GM12878 (cell line): ENCODE data around the gene PGF. TPM values are rescaled to one million over a fixed set of nuclear protein-coding genes. Genes with fewer than 3 reads are reported as not detected.

Source experiments
- ATAC-seq: fragments of 200-7000 bp; cut with Tn5 transposase; 3 replicates; pipeline ENCODE4 v1.9.1; 2020; ENCODE audit warnings: mild to moderate bottlenecking, moderate library complexity
- BruUV-seq: library from RNA; stranded (reverse); fragments of 400-500 nt; replicated peaks from 2 replicates; lab custom pipeline; 2021; lab: Mats Ljungman, UMichigan
- CTCF ChIA-PET: fragments of 300-600 bp; sonication (Branson Sonifier 250); formaldehyde crosslinking; extraction: SDS; loops from one replicate; lab custom pipeline; 2021; ENCODE audit warnings: inconsistent platforms; lab: Yijun Ruan, JAX
- POLR2A ChIA-PET: fragments of 350-600 bp; formaldehyde crosslinking; extraction: SDS; loops from one replicate; lab custom pipeline; 2021; ENCODE audit warnings: inconsistent platforms; lab: Charles Lee
- RAD21 ChIA-PET: fragments of 300-600 bp; sonication (Branson Sonifier 250); formaldehyde crosslinking; loops from one replicate; lab custom pipeline; 2023; ENCODE audit warnings: antibody characterized with exemption; ENCODE audit not compliant: unreplicated experiment; lab: Charles Lee
- SMC1A ChIA-PET: fragments of 300-600 bp; sonication (Branson Sonifier 250); formaldehyde crosslinking; loops from one replicate; lab custom pipeline; 2023; ENCODE audit not compliant: unreplicated experiment, uncharacterized antibody; lab: Charles Lee
- DNase-seq: peaks from one replicate; pipeline ENCODE4 v3.0.0-alpha.2; 2011; ENCODE audit warnings: low read depth, low spot score
- FAIRE-seq: peaks from 3 replicates; lab custom pipeline; 2011; peaks lifted over from hg19 to GRCh38; lab: Jason Lieb, UNC
- H2AFZ ChIP-seq: 2 replicates; pipeline ENCODE4 v1.6.0; 2011; ENCODE audit warnings: low read depth, low read length, control low read depth; ENCODE audit not compliant: control insufficient read depth
- H3K27ac ChIP-seq: 2 replicates; pipeline ENCODE4 v1.5.1; 2011; ENCODE audit warnings: control low read depth; ENCODE audit not compliant: control insufficient read depth, insufficient read depth
- H3K27me3 ChIP-seq, 2 experiments: replicated peaks in 1 of 2; 2 replicates each; pipeline versions ENCODE4 v1.6.0 to v1.6.1; 2011; ENCODE audit warnings: low read length in 1 of 2; ENCODE audit not compliant: control insufficient read depth in 2 of 2, insufficient read depth in 2 of 2
- H3K36me3 ChIP-seq, 2 experiments: 2 replicates each; pipeline ENCODE4 v1.5.1; 2011; ENCODE audit warnings: low read length in 1 of 2; ENCODE audit not compliant: control insufficient read depth in 2 of 2, insufficient read depth in 2 of 2
- H3K4me1 ChIP-seq: 2 replicates; pipeline ENCODE4 v1.6.1; 2011; ENCODE audit warnings: mild to moderate bottlenecking, low read length, moderate library complexity, mixed read lengths; ENCODE audit not compliant: control insufficient read depth, insufficient read depth
- H3K4me2 ChIP-seq: 2 replicates; pipeline ENCODE4 v1.6.0; 2011; ENCODE audit warnings: control low read depth; ENCODE audit not compliant: control insufficient read depth, insufficient read depth
- H3K4me3 ChIP-seq: fragments of 200-600 bp; sonication (generic); 2 replicates; pipeline ENCODE4 v1.5.1; 2016
- H3K79me2 ChIP-seq: 2 replicates; pipeline ENCODE4 v1.6.0; 2011; ENCODE audit warnings: low read length; ENCODE audit not compliant: control insufficient read depth, insufficient read depth
- H3K9ac ChIP-seq: 2 replicates; pipeline ENCODE4 v1.8.0; 2011; ENCODE audit warnings: low read length, control low read depth, mixed read lengths; ENCODE audit not compliant: control insufficient read depth, insufficient read depth
- H3K9me3 ChIP-seq: replicated peaks from 3 replicates; pipeline ENCODE4 v1.5.1; 2011; ENCODE audit warnings: mild to moderate bottlenecking, low read length; ENCODE audit not compliant: control insufficient read depth, insufficient read depth
- H4K20me1 ChIP-seq: 2 replicates; pipeline ENCODE4 v1.6.0; 2011; ENCODE audit not compliant: control insufficient read depth, insufficient read depth
- ATF7 ChIP-seq: fragments of 450-650 bp; IDR thresholded peaks from 2 replicates; pipeline ENCODE4 v1.6.1; 2016; ENCODE audit warnings: low read depth, mild to moderate bottlenecking
- BCLAF1 ChIP-seq: fragments of 450-650 bp; IDR thresholded peaks from 2 replicates; pipeline ENCODE4 v1.6.1; 2017; ENCODE audit warnings: antibody characterized with exemption, mild to moderate bottlenecking, moderate library complexity
- FOXK2 ChIP-seq: fragments of 450-650 bp; IDR thresholded peaks from 2 replicates; pipeline ENCODE4 v1.6.1; 2017; ENCODE audit warnings: mild to moderate bottlenecking, moderate library complexity
- HCFC1 ChIP-seq: fragments of 150-350 bp; IDR thresholded peaks from 2 replicates; pipeline ENCODE4 v1.6.1; 2014; ENCODE audit warnings: low read length
- SMAD5 ChIP-seq: IDR thresholded peaks from 2 replicates; pipeline ENCODE4 v1.6.1; 2016; ENCODE audit warnings: antibody characterized with exemption, low read depth
- SP1 ChIP-seq: IDR thresholded peaks from one replicate; pipeline ENCODE4 v1.6.1; 2011; ENCODE audit warnings: low read depth, low read length
- YBX1 ChIP-seq: fragments of 450-650 bp; IDR thresholded peaks from 2 replicates; pipeline ENCODE4 v1.6.1; 2016; ENCODE audit warnings: antibody characterized with exemption
- ZBTB4 ChIP-seq: fragments of 450-650 bp; formaldehyde crosslinking; IDR thresholded peaks from 2 replicates; pipeline ENCODE4 v1.4.0; 2022; ENCODE audit warnings: mild to moderate bottlenecking, moderate library complexity
- WGBS: methylation state at CpG from one replicate; pipeline ENCODE4 v1.1.6; 2016; ENCODE audit warnings: low lambda C conversion rate; ENCODE audit not compliant: insufficient replicate concordance, insufficient coverage; ENCODE audit errors: missing lambda C conversion rate; 5-methylcytosine and 5-hydroxymethylcytosine counted together
- in situ Hi-C: fragments of 300-500 bp; cut with MboI; formaldehyde crosslinking; loops from 9 replicates; pipeline ENCODE4 v1.14.3; 2018; ENCODE audit warnings: mixed read lengths
- intact Hi-C: fragments of 100-400 bp; cut with micrococcal nuclease; formaldehyde crosslinking; loops from one replicate; pipeline ENCODE4 v1.14.2; 2022; ENCODE audit not compliant: unreplicated experiment
- polyA plus RNA-seq, 11 experiments: library from polyadenylated mRNA; depleted of rRNA in 4 of 11; unstranded in 6 of 11; stranded (reverse) in 5 of 11; fragments of >200 nt; fragmentation: Nextera tagmentation in 4 of 11; fragmentation: Illumina TruSeq in 1 of 11; extraction: Ambion mirVana in 4 of 11; extraction: Trizol in 1 of 11; gene quantifications; 1 replicate in 1 of 11; 2 replicates in 10 of 11; pipeline versions ENCODE4 v1.2.1 to v1.2.3, GENCODE V29; 2011 to 2016; ENCODE audit warnings: inconsistent platforms in 2 of 11, missing spikeins in 2 of 11, low read depth in 1 of 11
- total RNA-seq, 4 experiments: library from RNA; depleted of rRNA in 3 of 4; stranded (reverse); fragments of >200 nt in 3 of 4; fragmentation: Illumina TruSeq in 1 of 4; extraction: Trizol in 1 of 4; gene quantifications; 2 replicates each; pipeline versions ENCODE4 v1.2.1 to v1.2.3, GENCODE V29; 2013 to 2021

The PGF gene
- total and polyA plus RNA-seq, 10 of the 15 experiments (the other 5 are each of a cell fraction or from before 2014, with no cell fraction given) = 0.11 to 5.5 (median 0.63) TPM

GRCh38 chr14:74960736-74961135 lies 5.3 kb upstream of the PGF start:
- H3K36me3 ChIP-seq = no peaks in the 10 kb centered on the region
- TF ChIP-seq SP1 (no peak), BCLAF1 (no peak), ZBTB4 (CRISPR knock-in tag) (no peak), HCFC1 (no peak), SMAD5 (no peak), ATF7 (no peak), YBX1 (no peak), FOXK2 (no peak)
- TF ChIP-seq, all 136 proteins: peak for 0
- BruUV-seq = no TSS peak
- ChIA-PET RAD21 (interaction anchor here (1.8 kb wide), 1 partner anchor 15 kb away, joined by 6 read pairs; no protein-coding TSS in a partner anchor), SMC1A (interaction anchor here (1.2 to 2.3 kb wide), 2 partner anchors 12 to 129 kb away, joined by 4 to 14 read pairs; no protein-coding TSS in a partner anchor), POLR2A (no interaction called here), CTCF (interaction anchor here (1.4 to 8.6 kb wide), 3 partner anchors 14 to 101 kb away, joined by 4 to 61 read pairs (median 8); no protein-coding TSS in a partner anchor)
- FAIRE-seq (no peak), DNase-seq (no peak), ATAC-seq (no peak)
- no peak overlapping the region for H3K9ac ChIP-seq
- H3K4me3 ChIP-seq = no peak overlapping the region
- H3K4me1 ChIP-seq = peaks cover 14% of the 10 kb centered on the region
- no peaks in the 10 kb centered on the region for H3K79me2 ChIP-seq
- H2AFZ ChIP-seq = no peak overlapping the region
- H4K20me1 ChIP-seq = no peaks in the 10 kb centered on the region
- WGBS = 33% methylated on average over 4 of the region's 4 CpGs
- in situ Hi-C loops = no loop called here
- H3K4me2 ChIP-seq = no peak overlapping the region
- intact Hi-C loops = no loop called here
- H3K9me3 ChIP-seq = no peaks in the 10 kb centered on the region
- H3K27ac ChIP-seq = no peak overlapping the region
- no peaks in the 10 kb centered on the region for H3K27me3 ChIP-seq
